GM12872 (cell line): ENCODE data around the gene PDXDC1.

ENCODE experiments used
- CTCF ChIP-seq: IDR thresholded peaks from 3 replicates; pipeline ENCODE4 v1.5.1; 2011; ENCODE audit warnings: low read depth, mild to moderate bottlenecking, low read length, moderate library complexity; ENCODE audit not compliant: insufficient read depth

PDXDC1 gene

GRCh38 chr16:15032547-15033308, 57.9 kb downstream of the PDXDC1 start:
- no peak for TF ChIP-seq CTCF

- no peak for TF ChIP-seq CTCF
Observed at GRCh38 chr16:15033309-15033707, 58.5 kb downstream of the PDXDC1 start.

GRCh38 chr16:15034266-15035162, 59.7 kb downstream of the PDXDC1 start:
- no peak for TF ChIP-seq CTCF

GRCh38 chr16:15035163-15035729, 60.4 kb downstream of the PDXDC1 start:
- TF ChIP-seq CTCF, result no peak

- TF ChIP-seq CTCF, result no peak
Observed at GRCh38 chr16:15037003-15037402, 62.2 kb downstream of the PDXDC1 start.

- no peak for TF ChIP-seq CTCF
Observed at GRCh38 chr16:15037745-15038144, 62.9 kb downstream of the PDXDC1 start.

- TF ChIP-seq CTCF, result no peak
Observed at GRCh38 chr16:15038689-15039088, 63.9 kb downstream of the PDXDC1 start.
